ENCODE measurements around the gene PDSS2.

Gene PDSS2

DNA sequence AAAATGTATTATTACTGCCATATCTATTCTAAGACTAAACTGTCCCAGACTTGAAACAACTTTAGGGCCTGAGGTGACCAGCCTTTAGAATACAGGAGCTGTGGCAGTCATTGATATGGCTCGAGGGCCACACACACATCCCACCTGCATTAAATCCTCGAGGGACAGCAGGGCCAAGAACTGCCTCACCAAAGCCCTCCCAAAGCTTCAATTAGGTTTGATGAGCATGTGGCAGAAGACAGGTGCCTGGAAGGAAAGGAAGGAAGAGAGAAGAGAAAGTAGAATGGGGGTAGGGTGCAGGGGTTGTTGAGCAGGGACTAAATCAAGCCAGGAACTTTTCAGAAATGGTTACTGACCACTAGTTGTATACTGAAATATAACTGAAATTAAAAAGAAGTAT is 115.0 kb downstream of the PDSS2 start:
- no peak overlapping the region for H3K27ac ChIP-seq
- TF ChIP-seq, protein P1, sequence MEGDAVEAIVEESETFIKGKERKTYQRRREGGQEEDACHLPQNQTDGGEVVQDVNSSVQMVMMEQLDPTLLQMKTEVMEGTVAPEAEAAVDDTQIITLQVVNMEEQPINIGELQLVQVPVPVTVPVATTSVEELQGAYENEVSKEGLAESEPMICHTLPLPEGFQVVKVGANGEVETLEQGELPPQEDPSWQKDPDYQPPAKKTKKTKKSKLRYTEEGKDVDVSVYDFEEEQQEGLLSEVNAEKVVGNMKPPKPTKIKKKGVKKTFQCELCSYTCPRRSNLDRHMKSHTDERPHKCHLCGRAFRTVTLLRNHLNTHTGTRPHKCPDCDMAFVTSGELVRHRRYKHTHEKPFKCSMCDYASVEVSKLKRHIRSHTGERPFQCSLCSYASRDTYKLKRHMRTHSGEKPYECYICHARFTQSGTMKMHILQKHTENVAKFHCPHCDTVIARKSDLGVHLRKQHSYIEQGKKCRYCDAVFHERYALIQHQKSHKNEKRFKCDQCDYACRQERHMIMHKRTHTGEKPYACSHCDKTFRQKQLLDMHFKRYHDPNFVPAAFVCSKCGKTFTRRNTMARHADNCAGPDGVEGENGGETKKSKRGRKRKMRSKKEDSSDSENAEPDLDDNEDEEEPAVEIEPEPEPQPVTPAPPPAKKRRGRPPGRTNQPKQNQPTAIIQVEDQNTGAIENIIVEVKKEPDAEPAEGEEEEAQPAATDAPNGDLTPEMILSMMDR (conservative IDR thresholded peaks at IDR 0.05): no peak

DNA sequence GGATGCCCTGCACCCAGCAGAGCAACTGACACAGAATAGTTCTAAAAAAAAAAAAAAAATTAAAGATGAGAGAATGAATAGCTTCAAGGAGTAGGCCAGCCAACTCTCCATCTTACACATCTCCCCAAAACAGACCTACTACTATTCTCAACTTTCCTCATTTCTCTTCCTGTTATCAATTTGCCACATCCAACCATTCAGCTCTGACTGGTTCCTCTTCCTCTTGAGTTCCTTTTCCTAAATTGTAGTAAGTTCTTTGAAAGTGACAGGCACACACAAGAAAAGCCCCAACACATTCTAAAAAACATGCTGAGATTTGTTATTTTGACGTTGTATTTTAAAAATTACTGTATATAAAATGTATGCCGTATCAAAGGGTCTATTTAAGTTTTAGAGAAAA is 117.2 kb downstream of the PDSS2 start:
- H3K27ac ChIP-seq: no peak overlapping the region
- TF ChIP-seq, protein P1 (conservative IDR thresholded peaks at IDR 0.05): no peak

DNA sequence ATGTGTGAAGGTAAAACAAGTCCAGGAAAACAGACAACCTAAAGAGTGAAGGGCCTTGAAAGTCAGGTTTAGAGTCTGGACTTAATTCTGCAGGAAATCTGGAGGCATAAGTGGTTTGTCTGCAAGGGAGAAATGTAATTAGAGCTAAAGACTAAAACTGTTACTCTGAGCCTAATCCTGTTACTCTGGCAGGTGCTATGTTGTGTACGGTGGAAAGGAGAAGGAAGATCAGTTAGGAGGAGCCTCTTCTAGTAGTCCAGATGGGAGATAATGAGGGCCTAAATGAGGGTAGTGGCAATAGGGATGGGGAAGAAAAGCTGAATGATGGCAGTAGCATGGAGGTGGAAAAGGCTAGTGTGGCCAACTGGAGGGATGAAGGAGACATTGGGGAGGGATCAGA is 118.5 kb downstream of the PDSS2 start:
- TF ChIP-seq, protein P1 (conservative IDR thresholded peaks at IDR 0.05): no peak

DNA sequence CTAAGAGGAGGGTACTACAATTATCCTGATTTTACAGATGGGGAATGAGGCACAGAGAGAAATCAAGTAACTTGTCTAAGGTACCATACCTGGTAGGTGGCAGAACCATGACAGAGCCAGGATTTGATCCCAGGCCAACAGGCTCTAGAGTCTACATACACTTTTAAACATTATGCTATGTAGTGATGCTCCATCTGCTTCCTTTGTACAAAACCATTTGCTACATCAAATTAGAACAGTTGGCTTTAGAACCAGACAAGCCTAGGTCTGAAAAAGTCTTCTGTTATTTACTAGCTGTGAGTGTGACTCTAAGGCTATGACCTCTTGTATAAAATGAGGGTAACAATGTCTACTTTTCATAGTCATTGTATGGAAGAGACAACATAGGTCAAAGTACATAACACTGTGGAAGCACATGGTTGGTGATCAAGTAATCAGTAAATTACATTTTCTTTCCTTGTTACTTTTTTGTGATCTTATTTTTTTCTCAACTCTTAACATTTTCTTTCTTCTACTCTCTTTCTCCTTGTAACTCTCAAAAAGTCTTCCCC is 122.1 kb downstream of the PDSS2 start:
- TF ChIP-seq, protein P1 (conservative IDR thresholded peaks at IDR 0.05): no peak
- no peak overlapping the region for H3K27ac ChIP-seq

More for the DNA sequence above, 118.5 kb downstream of the PDSS2 start:
- no peak overlapping the region for H3K27ac ChIP-seq

DNA sequence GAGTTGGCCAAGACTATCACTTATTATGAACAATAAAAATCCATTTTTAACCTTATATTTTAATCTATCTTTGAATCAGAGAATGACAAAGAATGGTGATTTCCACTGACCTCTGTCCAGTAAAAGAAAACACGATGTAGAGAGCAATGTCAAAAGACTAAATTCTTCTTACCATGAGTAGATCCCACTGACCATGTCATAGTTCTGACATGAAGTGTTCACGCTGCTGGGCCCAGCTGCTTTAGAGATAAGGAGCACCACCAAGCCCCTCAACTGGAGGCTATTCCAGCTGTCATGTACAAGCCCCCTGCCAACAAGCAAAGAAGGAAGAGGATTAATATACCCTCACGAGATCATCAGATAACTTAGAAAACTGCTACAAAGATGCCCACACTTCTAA is 125.3 kb downstream of the PDSS2 start:
- no peak overlapping the region for H3K27ac ChIP-seq
- TF ChIP-seq, protein P1 (conservative IDR thresholded peaks at IDR 0.05): no peak

DNA sequence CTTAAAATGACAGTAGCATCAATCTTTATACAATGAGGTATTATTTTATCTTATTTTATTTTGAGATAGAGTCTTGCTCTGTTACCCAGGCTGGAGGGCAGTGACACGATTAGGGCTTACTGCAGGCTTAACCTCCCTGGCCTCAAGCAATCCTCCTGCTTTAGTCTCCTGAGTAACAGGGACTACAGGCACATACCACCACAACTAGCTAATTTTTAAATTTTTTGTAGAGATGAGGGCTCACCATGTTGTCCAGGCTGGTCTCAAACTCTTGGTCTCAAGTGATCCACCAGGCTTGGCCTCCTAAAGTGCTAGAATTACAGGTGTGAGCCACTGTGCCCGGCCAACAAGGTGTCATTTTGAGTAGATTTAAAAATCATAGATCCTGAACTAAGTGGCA is 125.9 kb downstream of the PDSS2 start:
- TF ChIP-seq, protein P1 (conservative IDR thresholded peaks at IDR 0.05): no peak
- no peak overlapping the region for H3K27ac ChIP-seq

DNA sequence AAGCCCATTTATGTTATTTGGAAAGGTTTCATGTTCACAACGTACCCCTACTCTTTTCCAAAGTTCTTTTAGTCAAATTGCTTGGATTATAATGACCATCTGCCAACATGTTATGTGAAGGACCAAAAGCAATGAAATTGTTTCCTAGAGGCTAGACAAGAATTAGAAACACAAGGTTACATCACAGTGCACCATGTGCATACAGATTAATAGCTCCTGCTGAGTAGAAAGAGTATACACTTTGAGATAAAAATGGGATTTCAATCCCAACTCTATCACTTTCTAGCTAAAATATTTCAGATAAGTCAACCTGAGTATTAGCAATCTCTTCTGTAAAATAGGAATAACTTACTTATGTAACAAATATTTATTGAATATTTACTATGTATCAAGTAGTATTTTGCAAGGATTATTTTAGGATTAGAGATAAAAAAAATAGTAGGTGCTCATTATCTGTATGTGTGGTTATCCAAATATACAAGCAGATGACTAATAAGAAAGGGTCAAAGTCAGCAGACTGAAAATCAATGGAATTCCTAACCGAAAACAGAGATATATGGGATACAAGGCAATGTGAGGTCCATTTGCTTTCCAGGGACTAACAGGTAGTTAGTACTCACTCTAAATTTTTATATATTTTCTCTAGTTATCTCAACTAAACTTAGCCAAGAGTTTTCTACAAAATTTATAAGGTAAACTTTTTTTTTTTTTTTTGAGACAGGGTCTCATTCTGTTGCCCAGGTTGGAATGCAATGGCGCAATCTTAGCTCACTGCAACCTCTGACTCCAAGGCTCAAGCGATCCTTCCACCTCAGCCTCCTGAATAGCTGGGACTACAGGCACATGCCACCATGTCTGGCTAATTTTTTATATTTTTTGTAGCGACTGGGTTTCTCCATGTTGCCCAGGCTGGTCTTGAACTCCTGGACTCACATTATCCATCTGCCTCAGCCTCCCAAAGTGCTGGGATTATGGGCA is 127.7 kb downstream of the PDSS2 start:
- TF ChIP-seq, protein P1 (conservative IDR thresholded peaks at IDR 0.05): no peak
- peak overlapping the region; percentile 57 for H3K27ac ChIP-seq

All from VCaP (cell line).